ENCODE data around the gene LGALS4. TPM values are rescaled to one million over a fixed set of nuclear protein-coding genes. Genes with fewer than 3 reads are reported as not detected.
A peak's percentile ranks its signal among the peaks of the same experiment; 100 is the strongest.
"Not testable (repeated sequence)": the region's sequence is repeated elsewhere in the genome, so short reads cannot be mapped to it uniquely, and the experiment has no call there.

LGALS4 gene
- total RNA-seq, 1 donor from 2014 or later = not detected

- DNase-seq (ENCODE audit: low read depth) = no peak
These were observed 29.9 kb upstream of the LGALS4 start for GRCh38 chr19:38842439-38843174.

GRCh38 chr19:38841787-38842438 lies 29.2 kb upstream of the LGALS4 start:
- no peak for DNase-seq (ENCODE audit: low read depth)

- no peak for DNase-seq (ENCODE audit: low read depth)
These were observed 28.5 kb upstream of the LGALS4 start for GRCh38 chr19:38841180-38841766.

- DNase-seq (ENCODE audit: low read depth) = peak; percentile 80
These were observed 27.8 kb upstream of the LGALS4 start for GRCh38 chr19:38840583-38840968.

GRCh38 chr19:38839816-38840582 lies 27.3 kb upstream of the LGALS4 start:
- DNase-seq (ENCODE audit: low read depth) = no peak

GRCh38 chr19:38838986-38839761 lies 26.4 kb upstream of the LGALS4 start:
- DNase-seq (ENCODE audit: low read depth) = no peak

- DNase-seq (ENCODE audit: low read depth) = no peak
These were observed 25.7 kb upstream of the LGALS4 start for GRCh38 chr19:38838208-38838985.

GRCh38 chr19:38837656-38838121 lies 24.9 kb upstream of the LGALS4 start:
- no peak for DNase-seq (ENCODE audit: low read depth)

- DNase-seq (ENCODE audit: low read depth) = no peak
These were observed 24.4 kb upstream of the LGALS4 start for GRCh38 chr19:38836983-38837626.

GRCh38 chr19:38836159-38836982 lies 23.6 kb upstream of the LGALS4 start:
- DNase-seq (ENCODE audit: low read depth) = no peak

GRCh38 chr19:38834590-38834989 lies 21.8 kb upstream of the LGALS4 start:
- DNase-seq (ENCODE audit: low read depth) = no peak

GRCh38 chr19:38834104-38834490 lies 21.4 kb upstream of the LGALS4 start:
- DNase-seq (ENCODE audit: low read depth) = no peak

- DNase-seq (ENCODE audit: low read depth) = no peak
These were observed 20.3 kb upstream of the LGALS4 start for GRCh38 chr19:38833092-38833425.

GRCh38 chr19:38831142-38831605 lies 18.4 kb upstream of the LGALS4 start:
- DNase-seq (ENCODE audit: low read depth) = peak; percentile 91

GRCh38 chr19:38830039-38830733 lies 17.4 kb upstream of the LGALS4 start:
- no peak for DNase-seq (ENCODE audit: low read depth)

GRCh38 chr19:38829203-38829602 lies 16.5 kb upstream of the LGALS4 start:
- not testable (repeated sequence) for DNase-seq (ENCODE audit: low read depth)

- no peak for DNase-seq (ENCODE audit: low read depth)
These were observed 14.3 kb upstream of the LGALS4 start for GRCh38 chr19:38826856-38827551.
